HG02885 (cell line): ENCODE measurements around the gene PRDM16.

ENCODE experiments used
- ATAC-seq: cut with Tn5 transposase; IDR thresholded peaks from one replicate; pipeline ENCODE4 v1.9.1; 2021; ENCODE audit warnings: mild to moderate bottlenecking; ENCODE audit not compliant: unreplicated experiment, poor library complexity

The PRDM16 gene

GRCh38 chr1:3211582-3212375, 142.8 kb downstream of the PRDM16 start:
- ATAC-seq, result no peak

DNA sequence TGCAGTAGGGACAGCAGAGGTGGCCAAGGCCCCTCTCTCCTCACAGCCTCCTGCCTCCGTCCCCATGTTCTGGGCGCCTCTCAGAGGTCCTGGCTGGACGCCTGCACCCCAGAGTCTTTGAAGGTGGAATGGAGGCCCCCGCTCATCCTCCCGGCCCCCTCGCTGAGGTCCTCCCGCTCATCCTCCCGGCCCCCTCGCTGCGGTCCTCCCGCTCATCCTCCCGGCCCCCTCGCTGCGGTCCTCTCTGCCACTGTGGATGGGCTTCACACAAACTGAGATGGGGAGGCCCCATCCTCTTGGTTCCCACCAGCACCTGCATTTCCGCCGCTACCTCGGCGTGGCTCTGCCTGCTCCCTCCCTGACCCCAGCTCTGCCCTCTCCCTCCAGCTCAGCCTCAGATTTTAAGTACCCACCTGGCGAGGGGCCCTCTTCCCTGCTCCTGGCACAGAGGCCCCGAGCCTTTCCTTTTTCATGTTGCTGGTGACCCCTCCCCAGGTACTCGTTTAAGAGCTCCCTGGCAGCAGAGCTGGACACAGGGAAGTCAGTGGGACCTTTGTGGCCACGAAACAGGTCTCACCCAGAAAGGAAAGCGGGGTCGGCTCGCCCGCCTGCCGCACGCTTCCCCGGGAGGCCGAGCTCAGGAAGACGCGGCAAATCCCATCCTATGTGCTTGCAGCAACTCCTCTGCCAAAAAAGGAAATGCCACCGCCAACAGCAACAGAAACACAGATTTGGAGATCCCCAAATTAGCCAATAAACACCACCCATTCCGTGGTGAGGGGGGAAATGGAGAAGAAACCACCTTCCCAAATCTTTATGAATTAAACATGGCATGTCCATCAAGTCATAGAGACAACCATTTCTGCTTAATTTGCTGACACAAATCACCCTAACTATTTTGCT, 143.7 kb downstream of the PRDM16 start:
- no peak for ATAC-seq

GRCh38 chr1:3213730-3214129, 144.7 kb downstream of the PRDM16 start:
- no peak for ATAC-seq

- no peak for ATAC-seq
These were observed 146.4 kb downstream of the PRDM16 start for GRCh38 chr1:3215198-3216014.

GRCh38 chr1:3216015-3216391, 147.0 kb downstream of the PRDM16 start:
- ATAC-seq, result no peak

- ATAC-seq, result no peak
These were observed 148.2 kb downstream of the PRDM16 start for GRCh38 chr1:3217181-3217641.

- ATAC-seq, result no peak
These were observed 149.1 kb downstream of the PRDM16 start for GRCh38 chr1:3217979-3218679.

GRCh38 chr1:3219005-3219790, 150.2 kb downstream of the PRDM16 start:
- ATAC-seq, result no peak

- no peak for ATAC-seq
These were observed 150.9 kb downstream of the PRDM16 start for GRCh38 chr1:3219791-3220467.

DNA sequence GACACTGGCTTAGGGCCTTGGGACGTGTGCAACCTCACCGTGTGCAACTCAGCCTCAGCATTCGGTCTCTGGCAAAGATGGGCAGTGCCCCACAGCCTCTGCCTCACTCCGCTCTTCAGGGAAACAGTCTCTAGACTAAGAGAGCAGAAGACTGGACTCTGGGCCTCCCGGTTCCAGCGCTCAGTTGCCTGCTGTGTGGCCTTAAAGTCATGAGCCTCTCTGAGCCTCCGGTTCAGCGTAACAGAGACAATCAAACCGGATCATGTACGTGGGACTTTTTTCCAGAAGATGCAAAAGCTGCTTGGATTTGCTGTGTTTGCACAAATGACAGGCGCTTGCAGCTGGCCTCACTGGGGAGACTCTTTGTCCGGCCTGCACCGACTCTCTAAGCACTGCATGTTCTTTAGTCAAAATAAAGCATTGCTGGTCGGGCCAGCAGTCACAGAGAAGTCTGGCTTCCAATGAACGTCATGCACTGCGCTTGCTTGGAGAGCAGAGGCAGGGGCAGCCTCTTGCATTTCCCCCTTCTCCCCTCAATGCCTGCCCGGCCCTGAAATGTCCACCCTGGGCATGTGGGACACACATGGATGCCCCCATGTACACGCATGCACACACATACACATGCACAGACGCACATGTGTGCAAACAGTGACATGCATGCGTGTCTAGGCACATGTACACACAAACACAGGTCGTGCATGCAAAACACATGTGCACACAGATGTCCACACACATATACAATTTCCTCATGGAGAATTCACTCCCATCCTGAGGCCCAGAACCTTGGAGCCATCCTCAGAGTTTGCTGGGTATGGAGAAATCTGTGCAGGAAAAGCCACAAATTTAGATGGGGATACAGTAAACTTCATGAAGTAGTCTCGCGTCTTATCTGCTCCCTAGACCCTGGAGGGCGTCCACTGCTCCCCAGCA, 152.4 kb downstream of the PRDM16 start:
- no peak for ATAC-seq

GRCh38 chr1:3222042-3222692, 153.2 kb downstream of the PRDM16 start:
- ATAC-seq, result no peak

- no peak for ATAC-seq
These were observed 156.7 kb downstream of the PRDM16 start for GRCh38 chr1:3225661-3226060.

DNA sequence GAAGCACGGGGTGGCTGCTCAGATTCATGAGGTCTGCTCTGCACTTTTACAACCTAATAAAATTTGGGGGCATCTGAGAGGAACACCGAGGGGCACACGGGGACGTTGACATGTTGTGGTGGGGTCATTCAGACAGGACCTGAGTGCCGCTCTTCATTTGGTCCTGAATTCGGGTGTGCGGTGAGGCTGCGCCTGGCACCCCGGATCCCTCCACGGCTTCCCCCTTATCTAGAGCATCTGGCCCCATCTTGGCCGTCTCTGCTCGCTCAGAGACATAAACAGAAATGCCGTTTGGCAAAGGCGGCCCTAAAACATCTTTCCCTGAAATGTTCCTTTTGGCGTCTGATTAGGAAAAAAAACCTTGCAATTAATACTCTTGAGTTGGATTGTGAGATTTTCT, 157.2 kb downstream of the PRDM16 start:
- ATAC-seq, result no peak

- ATAC-seq, result no peak
These were observed 157.8 kb downstream of the PRDM16 start for GRCh38 chr1:3226701-3227350.

GRCh38 chr1:3227351-3227704, 158.3 kb downstream of the PRDM16 start:
- no peak for ATAC-seq

DNA sequence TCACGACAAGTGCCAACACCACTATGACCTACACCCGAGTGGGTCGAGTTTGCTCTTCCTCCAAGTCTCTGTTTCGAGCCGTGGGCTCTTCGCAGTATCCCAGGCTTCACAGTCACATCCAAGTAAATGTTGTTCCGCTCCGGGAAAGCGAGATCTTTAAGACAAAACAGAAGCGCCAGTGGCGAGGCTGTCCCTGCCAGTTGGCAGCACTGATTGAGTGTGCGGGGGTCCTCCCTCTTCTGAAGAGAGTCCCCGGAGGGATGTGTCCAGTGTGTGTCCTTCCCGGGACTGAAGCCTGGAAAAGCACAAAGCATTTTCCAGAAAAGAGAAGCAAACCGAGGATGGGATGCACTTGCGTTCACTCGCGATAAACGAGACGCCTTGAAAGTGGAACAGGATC, 158.9 kb downstream of the PRDM16 start:
- no peak for ATAC-seq
